NCI-H510A treated with DMSO at 0.1 percent for 48 hours (cell line): ENCODE measurements around the gene PNPLA8.

Experiments used
- DNase-seq: peaks from one replicate; lab custom pipeline; 2025; lab: John Stamatoyannopoulos, UW

Gene PNPLA8

DNA sequence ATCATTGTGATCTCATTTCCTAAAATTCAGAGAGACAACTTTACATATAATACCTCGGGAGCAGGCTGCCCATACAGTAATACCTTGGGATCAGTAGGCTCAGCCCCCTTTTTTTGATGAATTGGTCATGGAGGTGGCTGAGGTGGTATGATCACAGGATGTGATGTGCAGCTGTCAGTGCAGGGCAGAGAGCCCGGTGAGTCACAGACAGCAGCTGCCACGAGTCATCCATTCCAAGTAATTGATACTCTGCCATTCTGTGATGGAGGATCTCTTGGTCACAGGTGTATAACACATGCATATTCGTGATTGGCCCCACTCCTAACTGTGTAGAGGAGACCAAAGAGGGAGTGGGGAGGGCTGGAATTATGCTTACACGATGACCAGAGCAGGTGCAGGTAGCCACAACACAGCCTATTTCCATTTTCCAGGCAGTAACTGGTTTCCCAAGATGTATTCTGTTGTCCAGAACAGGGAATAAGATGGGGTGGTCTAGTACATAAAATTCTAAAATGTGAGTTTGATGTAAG lies 83.8 kb downstream of the PNPLA8 start:
- DNase-seq = peak; percentile 62

DNA sequence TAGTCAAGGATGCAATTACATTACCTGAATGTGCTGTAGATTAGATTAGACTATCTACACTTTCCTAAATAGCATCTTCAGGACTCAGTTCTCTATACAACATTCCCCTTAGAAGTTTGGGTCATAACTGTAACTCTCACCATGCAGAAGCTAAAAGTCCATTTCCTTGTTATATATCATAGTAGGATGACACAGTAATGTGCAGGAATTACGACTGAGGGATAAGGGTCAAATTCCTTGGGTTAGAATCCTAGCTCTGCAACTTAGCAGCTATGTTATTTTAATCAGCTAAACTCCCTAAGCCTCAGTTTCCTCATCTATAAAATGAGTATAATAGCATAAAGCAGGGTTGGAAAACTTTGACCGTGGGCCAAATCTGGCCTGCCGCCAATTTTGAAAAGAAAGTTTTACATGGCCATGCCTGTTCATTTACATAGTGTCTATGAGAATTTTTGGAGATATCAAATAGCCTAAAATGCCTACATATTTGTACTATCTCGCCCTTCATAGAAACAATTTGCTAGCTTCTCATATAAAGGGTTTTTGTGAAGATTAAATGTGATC lies 84.5 kb downstream of the PNPLA8 start:
- no peak for DNase-seq

DNA sequence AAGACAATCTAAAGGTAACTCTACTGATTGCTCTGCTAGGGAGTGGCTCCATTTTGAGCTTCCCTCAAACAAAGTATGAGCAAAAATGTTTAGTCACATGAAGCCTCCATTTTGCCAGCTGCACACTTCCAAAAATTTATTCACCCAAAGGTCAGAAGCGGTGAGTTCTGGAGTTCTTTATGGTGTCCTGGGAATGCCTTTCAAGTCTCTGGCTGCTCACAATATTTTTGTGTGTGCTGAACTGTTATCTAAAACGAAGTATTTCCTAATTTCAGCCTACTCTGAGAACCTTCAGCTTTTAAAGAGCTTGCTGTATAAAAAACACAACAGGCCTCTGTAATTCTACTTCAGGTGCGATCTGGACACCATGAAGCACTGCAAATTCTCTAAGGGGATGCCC lies 85.3 kb downstream of the PNPLA8 start:
- DNase-seq = no peak

DNA sequence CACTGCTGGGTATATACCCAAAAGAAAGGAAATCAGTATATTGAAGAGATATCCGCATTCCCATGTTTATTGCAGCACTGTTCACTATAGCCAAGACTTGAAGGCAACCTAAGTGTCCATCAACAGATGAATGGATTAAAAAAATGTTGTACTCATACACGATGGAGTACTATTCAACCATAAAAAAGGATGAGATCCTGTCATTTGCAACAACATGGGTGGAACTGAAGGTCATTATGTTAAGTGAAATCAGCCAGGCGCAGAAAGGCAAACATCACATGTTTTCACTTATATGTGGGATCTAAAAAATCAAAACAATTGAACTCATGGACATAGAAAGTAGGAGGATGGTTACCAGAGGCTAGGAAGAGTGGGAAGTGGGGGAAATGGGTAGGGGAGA lies 89.0 kb downstream of the PNPLA8 start:
- no peak for DNase-seq

DNA sequence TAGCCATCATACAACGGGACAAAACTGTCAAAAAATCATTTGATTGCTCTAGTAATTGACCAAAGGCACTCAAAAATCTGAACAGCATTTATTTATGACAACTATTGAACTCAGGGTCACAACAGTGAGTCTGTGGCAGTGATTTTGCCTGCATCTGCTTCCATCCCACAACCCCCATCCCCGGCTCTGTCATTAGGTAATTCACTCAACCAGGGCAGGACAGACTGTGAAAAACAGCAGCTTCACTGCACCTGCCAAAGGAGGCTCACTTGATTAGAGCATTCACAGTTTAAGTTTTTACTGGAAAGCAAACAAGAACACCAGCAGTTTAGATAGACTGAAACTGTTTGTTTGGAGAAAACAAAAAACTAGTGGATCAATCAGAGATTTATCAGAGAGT lies 91.9 kb downstream of the PNPLA8 start:
- DNase-seq = no peak

DNA sequence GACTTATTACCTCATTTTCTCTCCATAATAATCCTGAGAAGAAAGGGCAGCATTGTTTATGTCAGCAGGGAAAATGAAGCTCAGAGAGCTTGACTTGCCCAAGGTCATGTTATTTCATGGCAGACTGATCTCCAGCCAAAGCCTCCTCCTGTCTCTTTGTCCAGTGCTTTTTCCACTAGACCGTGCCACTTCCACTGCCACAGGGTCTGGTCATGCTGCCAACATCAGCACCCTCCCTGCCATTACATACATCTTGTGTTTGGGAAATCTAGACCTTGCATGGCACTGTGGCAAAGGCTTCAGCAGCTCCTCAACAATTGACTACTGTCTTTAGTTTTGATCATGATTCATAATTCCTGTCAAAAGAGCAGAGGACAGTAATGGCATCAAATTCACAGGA lies 94.8 kb downstream of the PNPLA8 start:
- DNase-seq = no peak

DNA sequence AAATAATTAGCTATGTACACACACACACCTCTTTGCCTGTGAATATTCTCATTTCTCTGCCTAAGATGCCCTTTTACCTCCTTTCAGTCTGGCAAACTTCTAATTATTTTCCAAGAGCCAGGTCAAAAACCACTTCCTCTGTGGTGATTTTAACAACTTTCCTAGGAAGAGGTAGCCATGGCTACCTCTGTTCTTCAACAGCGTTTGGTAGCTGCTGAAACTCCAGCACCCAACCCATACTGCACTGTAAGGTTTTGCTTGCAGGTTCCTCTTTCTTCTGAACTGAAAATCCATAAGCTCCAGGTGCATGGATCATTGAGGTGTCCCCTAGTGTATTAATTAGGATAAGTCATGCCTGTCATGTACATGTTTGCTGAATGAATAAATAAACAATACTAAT lies 95.3 kb downstream of the PNPLA8 start:
- no peak for DNase-seq

DNA sequence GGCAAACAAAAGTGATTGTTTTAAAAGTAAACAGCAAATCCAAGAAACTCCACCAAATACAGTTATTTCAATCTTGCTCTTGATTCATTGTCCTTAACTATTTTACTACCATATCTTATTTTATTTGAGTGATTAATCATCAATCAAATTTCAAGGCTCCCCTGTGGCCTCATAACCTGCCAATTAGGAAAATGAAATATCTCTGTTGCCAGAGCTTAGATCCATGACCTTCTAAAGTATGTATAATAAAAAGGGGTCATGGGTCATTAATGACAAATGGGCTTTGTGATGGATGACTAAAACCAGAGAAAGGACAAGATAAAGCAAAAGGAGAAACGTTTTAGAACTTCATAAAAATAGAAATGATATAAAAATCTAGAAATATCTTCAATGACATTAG lies 98.2 kb downstream of the PNPLA8 start:
- no peak for DNase-seq

DNA sequence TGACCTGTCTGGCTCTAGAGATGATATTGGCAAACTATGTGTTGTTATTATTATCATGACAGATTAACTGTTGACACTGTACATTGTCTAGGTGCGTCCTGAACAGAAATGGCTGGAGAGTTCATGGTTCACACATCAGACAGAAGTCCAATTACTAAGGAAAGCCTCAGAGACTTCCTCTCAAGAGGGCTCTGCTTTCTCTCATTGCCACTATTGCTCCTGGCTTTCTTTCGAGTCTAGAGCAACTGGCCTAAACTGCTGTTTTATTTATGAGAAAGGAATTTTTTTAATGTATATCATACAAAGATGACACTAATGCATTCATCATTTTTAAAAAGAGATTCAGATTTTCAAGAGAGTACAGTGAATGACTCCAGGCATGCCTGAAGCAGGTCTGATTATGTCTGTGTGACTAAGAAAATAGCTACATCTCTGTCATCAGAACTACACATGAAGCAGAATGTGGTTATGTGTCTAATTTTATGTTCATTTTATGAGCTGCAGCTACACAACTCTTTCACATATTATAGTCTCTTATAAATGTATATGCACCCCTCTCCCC lies 100.1 kb downstream of the PNPLA8 start:
- DNase-seq = no peak

DNA sequence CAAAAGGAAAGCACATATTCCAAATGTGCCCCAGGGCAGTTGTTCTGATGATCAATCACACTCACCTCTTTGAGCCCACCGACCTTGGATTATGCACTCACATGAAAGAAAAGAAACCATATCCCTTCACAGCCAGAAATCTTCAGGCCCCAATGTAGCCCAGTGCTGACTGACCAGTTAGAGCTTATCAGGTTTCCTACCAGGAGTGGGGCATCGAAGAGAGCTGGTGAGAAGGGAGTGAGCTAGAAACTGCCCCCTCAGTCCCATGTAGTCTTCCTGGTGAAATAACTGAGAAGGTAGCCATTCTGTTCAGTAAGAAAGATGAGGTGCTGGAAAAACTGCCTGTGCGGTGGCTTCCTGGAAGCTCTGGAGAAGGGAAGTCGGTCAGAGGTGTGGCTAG lies 101.9 kb downstream of the PNPLA8 start:
- DNase-seq = no peak

DNA sequence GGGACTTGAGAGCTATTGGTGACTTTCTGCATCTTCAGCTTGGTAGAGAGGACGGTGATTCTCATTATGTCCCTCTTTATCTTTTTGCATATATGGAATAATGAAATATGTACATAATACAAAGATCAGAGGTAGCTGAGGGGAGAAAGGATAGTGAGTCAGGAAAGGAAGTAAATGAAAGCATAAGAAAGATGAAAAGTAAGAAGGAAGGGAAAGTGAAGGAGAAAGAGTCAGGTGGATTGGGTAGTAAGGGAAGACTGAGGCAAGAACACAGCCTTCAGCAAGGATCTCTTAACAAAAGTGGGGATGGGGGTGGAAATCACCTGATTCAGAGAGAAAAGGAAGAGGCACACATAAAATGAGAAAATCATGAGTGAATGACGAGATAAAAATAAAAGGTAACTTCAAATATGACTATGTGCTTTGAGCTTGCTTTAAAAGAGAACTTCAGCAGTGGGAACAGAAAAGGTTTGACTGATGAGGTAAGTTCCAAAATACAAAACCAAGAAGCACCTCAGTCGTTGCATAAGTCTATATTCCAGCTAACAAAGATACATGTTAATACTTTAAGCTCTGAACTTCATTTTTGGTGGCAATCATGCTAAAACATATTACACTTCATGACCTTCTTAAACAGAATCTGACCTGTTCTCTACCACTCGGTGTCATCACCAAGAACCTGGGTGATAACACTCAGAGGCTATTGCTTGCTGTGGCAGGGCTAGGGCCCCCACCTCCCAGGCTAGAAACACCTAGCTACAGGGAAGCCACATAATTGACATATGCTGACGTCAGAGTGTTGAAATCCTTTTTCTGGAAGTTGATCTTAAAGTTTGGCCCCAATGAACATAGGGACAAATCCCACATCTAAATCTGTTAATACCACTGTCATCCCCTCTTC lies 102.6 kb downstream of the PNPLA8 start:
- DNase-seq = no peak

DNA sequence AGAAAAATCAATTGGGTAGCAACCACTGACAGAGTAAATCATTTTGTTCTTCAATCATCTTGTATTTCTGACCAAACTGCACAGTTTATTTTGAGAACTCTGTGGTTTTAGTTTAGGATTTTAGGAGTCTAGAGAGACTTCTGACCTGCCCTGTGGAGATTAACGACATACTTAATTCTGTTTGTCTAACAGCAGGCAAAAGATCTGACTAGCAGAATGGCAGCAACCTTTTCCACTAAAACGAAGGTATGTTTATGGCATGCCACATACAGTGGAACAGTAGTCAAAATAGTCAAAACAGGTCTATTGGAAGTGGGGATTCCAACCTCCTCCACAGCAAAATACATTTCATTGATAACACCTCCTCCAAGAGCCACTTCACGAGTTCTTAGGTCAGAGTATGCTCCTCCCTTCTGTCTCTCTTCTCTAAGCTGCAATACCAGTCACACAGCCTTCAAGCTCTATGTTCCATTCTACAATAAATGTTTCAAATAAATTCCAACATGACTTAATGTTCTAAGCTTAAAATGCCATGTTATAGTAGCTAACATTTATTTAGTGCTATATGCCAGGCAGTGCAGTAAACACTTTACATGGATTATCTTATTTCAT lies 104.1 kb downstream of the PNPLA8 start:
- no peak for DNase-seq
